GM12891 (cell line): ENCODE results near the gene URB2.

Experiments
- PAX5 ChIP-seq: IDR thresholded peaks from 2 replicates; pipeline ENCODE4 v1.6.1; 2011; ENCODE audit warnings: low read length, moderate library complexity, mild to moderate bottlenecking; ENCODE audit not compliant: insufficient read depth, severe bottlenecking
- POLR2A ChIP-seq: IDR thresholded peaks from 2 replicates; pipeline ENCODE4 v1.6.1; 2011; ENCODE audit warnings: low read depth, low read length, control low read depth
- POLR2AphosphoS5 ChIP-seq: IDR thresholded peaks from 2 replicates; pipeline ENCODE4 v1.6.1; 2011; ENCODE audit warnings: low read depth, low read length, control low read depth
- POU2F2 ChIP-seq: IDR thresholded peaks from 2 replicates; pipeline ENCODE4 v1.6.1; 2011; ENCODE audit warnings: low read depth, mild to moderate bottlenecking, control low read depth, low read length, moderate library complexity
- SPI1 ChIP-seq: IDR thresholded peaks from 2 replicates; pipeline ENCODE4 v1.6.1; 2011; ENCODE audit warnings: low read depth, low read length, control low read depth
- TAF1 ChIP-seq: IDR thresholded peaks from 2 replicates; pipeline ENCODE4 v1.6.1; 2011; ENCODE audit warnings: low read depth, low read length, control low read depth

DNA sequence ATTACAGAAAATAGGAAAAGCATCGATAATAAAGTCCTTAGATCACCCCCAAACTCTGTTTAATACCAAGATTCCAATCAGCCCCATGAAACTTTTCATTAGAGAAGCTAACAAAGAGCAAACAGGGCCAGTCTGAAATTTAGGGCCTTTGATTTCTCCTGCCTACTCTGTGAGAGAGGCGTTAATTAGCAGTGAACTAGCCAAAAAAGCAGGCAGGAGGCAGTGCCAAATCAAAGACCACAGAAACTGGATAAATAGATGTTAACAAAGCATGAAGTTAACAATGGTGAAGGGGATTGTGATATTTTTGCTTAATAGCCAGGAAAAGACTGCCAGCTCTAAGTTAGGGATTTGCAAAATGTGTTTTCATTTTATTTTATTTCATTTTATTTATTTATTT, 11.3 kb upstream of the URB2 start:
- TF ChIP-seq PAX5 (no peak), POLR2AphosphoS5 (no peak), POLR2A (no peak), SPI1 (no peak), TAF1 (no peak), POU2F2 (no peak)
